ENCODE measurements around the gene HSPH1. TPM values are rescaled to one million over a fixed set of nuclear protein-coding genes. Genes with fewer than 3 reads are reported as not detected.

The HSPH1 gene
- polyA plus RNA-seq, 1 donor from 2014 or later, result 112 TPM

- H3K4me3 ChIP-seq (ENCODE audit: low read length), result no peak overlapping the region
- no peaks in the 10 kb centered on the region for H3F3A ChIP-seq (ENCODE audit: insufficient read depth, low read length, poor library complexity, severe bottlenecking)
- no peaks in the 10 kb centered on the region for H3K9me2 ChIP-seq (ENCODE audit: insufficient read depth, low read length)
- no peak overlapping the region for H3K27ac ChIP-seq (ENCODE audit: low read length)
- TF ChIP-seq MXI1 (conservative IDR thresholded peaks at IDR 0.05; ENCODE audit: poor library complexity, severe bottlenecking), result no peak
- TF ChIP-seq TAF1 (IDR thresholded peaks at IDR 0.05; ENCODE audit: low read depth), result no peak
- no peak for TF ChIP-seq RAD21 (conservative IDR thresholded peaks at IDR 0.05)
- no peak for TF ChIP-seq EZH2 (IDR thresholded peaks at IDR 0.05; ENCODE audit: borderline replicate concordance, insufficient read depth, low read length, poor library complexity, severe bottlenecking)
- no peak for TF ChIP-seq CTCF (IDR thresholded peaks at IDR 0.05; ENCODE audit: poor library complexity, severe bottlenecking)
- no peak for TF ChIP-seq SMC3 (conservative IDR thresholded peaks at IDR 0.05; ENCODE audit: poor library complexity)
- TF ChIP-seq POLR2AphosphoS5 (IDR thresholded peaks at IDR 0.05), result no peak
- TF ChIP-seq REST (IDR thresholded peaks at IDR 0.05; ENCODE audit: borderline replicate concordance), result no peak
- no peak for TF ChIP-seq EP300 (conservative IDR thresholded peaks at IDR 0.05; ENCODE audit: poor library complexity, severe bottlenecking)
- no peak overlapping the region for H3K9ac ChIP-seq (ENCODE audit: low read length)
- H3K79me2 ChIP-seq (replicated peaks; ENCODE audit: insufficient read depth, low read length), result no peaks in the 10 kb centered on the region
- H4K20me1 ChIP-seq (ENCODE audit: insufficient read depth), result no peaks in the 10 kb centered on the region
- no peaks in the 10 kb centered on the region for H3K9me3 ChIP-seq (ENCODE audit: low read length)
- no peak overlapping the region for H2AFZ ChIP-seq (ENCODE audit: low read depth, low read length)
- no peaks in the 10 kb centered on the region for H3K27me3 ChIP-seq (ENCODE audit: insufficient read depth, low read depth, low read length)
- H3K36me3 ChIP-seq (ENCODE audit: insufficient read depth, low read length), result no peaks in the 10 kb centered on the region
- no peak overlapping the region for H3K4me2 ChIP-seq (ENCODE audit: low read length)
Measured at GRCh38 chr13:31090961-31091624, 70.6 kb downstream of the HSPH1 start.

DNA sequence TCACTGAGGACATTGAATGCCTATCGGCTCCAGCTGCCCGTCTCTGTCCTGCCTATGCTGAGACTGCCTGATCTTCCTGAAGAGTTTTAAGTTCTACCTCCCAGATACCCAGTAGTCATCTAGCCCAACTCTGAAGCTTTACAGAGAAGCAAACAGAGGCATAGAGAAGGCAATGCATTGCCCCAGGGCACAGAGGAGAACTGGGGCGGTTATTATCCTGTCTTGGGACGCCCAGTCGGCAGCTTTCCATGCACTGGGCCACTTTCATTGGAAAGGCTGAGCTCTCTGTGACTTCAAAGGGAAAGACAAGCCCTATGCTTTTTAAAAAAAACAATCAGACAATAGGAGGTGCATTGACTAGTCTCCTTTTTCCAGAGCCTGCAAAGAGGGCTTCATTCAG is 71.6 kb downstream of the HSPH1 start:
- no peak for TF ChIP-seq CTCF (IDR thresholded peaks at IDR 0.05; ENCODE audit: poor library complexity, severe bottlenecking)
- TF ChIP-seq SMC3 (conservative IDR thresholded peaks at IDR 0.05; ENCODE audit: poor library complexity), result no peak
- TF ChIP-seq TAF1 (IDR thresholded peaks at IDR 0.05; ENCODE audit: low read depth), result no peak
- no peak for TF ChIP-seq RAD21 (conservative IDR thresholded peaks at IDR 0.05)
- TF ChIP-seq POLR2AphosphoS5 (IDR thresholded peaks at IDR 0.05), result no peak
- TF ChIP-seq REST (IDR thresholded peaks at IDR 0.05; ENCODE audit: borderline replicate concordance), result no peak
- no peak for TF ChIP-seq MXI1 (conservative IDR thresholded peaks at IDR 0.05; ENCODE audit: poor library complexity, severe bottlenecking)
- TF ChIP-seq EP300 (conservative IDR thresholded peaks at IDR 0.05; ENCODE audit: poor library complexity, severe bottlenecking), result no peak
- no peaks in the 10 kb centered on the region for H3K27me3 ChIP-seq (ENCODE audit: insufficient read depth, low read depth, low read length)
- H3K4me2 ChIP-seq (ENCODE audit: low read length), result no peak overlapping the region
- no peaks in the 10 kb centered on the region for H3K9me2 ChIP-seq (ENCODE audit: insufficient read depth, low read length)
- no peaks in the 10 kb centered on the region for H3F3A ChIP-seq (ENCODE audit: insufficient read depth, low read length, poor library complexity, severe bottlenecking)
- no peaks in the 10 kb centered on the region for H3K36me3 ChIP-seq (ENCODE audit: insufficient read depth, low read length)
- H3K79me2 ChIP-seq (replicated peaks; ENCODE audit: insufficient read depth, low read length), result no peaks in the 10 kb centered on the region
- no peak overlapping the region for H2AFZ ChIP-seq (ENCODE audit: low read depth, low read length)
- no peak overlapping the region for H3K9ac ChIP-seq (ENCODE audit: low read length)
- H3K9me3 ChIP-seq (ENCODE audit: low read length), result no peaks in the 10 kb centered on the region
- H3K4me3 ChIP-seq (ENCODE audit: low read length), result no peak overlapping the region
- H4K20me1 ChIP-seq (ENCODE audit: insufficient read depth), result no peaks in the 10 kb centered on the region
- H3K27ac ChIP-seq (ENCODE audit: low read length), result no peak overlapping the region

Measured in neural cell (in vitro differentiated cells).